Measurements from ENCODE around the gene GP1BB.

GP1BB gene

DNA sequence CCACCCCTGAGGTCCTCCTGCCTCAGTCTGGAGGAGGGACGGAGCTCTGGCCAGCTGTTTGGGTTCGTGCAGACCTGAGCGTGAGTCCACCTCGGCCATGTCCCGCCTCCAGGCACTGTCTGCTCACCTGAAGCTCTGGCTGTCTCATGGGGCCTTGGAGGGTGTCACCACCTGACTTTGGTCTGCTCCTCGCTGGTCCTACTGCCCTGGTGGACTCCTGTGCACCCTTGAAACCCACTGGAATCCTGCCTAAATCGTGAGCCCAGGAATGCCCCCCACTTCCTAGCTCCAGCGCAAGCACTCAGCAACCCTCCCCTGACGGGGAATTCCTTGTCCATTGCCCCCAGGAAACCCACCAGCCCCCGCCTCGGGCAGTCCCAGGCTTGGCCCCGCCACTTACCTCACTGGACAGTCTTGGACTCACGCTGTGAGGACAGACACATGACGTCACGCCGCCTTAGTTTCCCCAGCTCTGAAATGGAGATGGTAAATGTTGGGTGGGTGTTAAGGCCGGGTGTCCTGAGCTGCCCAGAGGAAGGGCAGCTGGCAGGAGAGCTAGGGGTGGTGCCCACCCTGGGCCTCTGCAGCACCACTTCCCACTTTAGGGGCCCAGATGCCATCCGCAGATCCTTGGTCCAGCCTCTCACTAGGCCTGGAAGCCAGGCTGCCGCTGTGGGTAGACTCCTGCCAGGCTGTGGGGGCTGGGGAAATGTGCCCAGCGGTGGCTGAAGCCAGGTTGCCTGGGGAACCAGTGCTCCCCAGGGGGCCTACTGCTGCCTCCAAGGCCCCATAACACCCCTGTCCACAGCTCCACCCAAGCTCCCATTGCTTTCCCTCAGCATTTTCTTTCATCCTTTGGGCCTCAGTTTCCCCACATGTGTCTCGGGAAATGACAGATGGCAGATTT lies 19.1 kb downstream of the GP1BB start:
- DNase-seq: no peak

DNA sequence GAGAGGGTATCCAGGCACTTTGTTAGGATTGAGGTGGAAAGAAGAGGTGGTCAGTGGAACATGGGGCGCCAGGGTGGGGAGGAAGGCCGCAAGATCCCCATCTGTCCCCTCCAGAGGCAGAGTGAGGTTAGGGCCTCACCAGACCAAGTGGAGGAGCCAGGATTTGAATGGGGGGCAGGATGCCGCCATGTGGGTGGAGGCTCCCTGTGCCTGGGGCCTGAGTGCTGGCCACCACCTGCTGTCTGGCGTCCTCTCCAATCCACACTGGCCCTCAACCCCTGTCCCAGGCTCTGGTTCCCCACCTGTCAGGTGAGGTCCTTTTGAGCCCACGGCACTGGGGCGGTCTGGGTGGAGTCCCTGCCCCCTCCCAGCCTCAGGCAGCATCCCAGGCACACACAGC lies 19.7 kb downstream of the GP1BB start:
- no peak for DNase-seq

- no peak for DNase-seq
These were observed 20.3 kb downstream of the GP1BB start for GRCh38 chr22:19743651-19744050.

- no peak for DNase-seq
These were observed 21.1 kb downstream of the GP1BB start for GRCh38 chr22:19744350-19745006.

GRCh38 chr22:19745155-19746101 lies 22.1 kb downstream of the GP1BB start:
- no peak for DNase-seq

GRCh38 chr22:19746726-19747125 lies 23.4 kb downstream of the GP1BB start:
- no peak for DNase-seq

GRCh38 chr22:19747551-19747950 lies 24.2 kb downstream of the GP1BB start:
- no peak for DNase-seq

GRCh38 chr22:19748139-19748538 lies 24.8 kb downstream of the GP1BB start:
- no peak for DNase-seq

DNA sequence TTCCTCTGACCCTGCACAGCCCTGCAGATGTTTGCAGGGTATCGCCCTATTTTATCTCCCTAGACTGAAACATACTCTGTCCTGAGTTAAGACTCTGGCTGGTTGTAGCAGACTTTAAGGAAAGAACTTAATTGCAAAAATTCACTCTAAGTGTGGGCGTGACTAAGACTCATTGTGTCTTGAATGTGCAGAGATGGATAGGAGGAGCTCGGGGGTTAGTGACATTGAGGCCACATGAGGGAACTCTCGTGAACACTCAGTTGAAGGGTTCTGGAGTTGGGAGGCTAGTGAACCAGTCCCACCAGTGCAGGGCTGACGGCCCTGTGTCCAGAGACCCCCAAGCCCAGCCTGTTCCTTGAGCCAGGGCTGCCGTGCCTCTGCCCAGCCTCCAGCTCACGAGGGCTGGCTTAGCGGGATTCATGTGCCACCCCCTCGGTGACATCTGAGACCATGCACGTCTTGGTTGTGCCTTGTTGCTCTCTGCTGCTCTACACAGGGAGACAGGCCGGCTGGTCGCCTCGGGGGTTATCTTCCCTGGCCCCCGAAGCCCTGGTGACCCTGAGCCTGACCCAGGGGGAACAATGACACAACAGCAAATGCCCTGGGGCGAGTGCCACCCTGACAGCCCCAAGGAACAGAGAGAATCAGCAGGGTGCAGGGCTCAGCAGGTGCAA lies 25.8 kb downstream of the GP1BB start:
- no peak for DNase-seq

DNA sequence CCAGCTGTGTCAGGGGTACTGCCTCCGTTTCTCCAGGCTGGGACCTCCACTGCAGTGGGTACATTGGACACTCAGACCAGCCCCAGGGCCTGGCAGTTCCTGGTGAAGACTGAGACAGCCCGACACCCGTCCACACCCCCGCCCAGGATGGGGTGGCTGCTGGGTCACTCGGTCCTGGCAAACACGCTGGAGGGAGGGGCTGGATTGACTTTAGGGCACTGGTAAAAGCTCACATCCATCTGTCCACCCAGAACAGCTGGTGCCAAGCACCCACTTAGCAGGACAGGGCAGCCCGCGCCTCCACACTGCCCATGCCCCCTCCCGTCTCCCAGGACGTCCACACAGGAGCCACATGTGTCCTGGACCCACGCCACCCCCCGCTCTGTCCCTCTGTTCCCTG lies 26.5 kb downstream of the GP1BB start:
- DNase-seq: no peak

GRCh38 chr22:19750507-19751490 lies 27.5 kb downstream of the GP1BB start:
- no peak for DNase-seq

DNA sequence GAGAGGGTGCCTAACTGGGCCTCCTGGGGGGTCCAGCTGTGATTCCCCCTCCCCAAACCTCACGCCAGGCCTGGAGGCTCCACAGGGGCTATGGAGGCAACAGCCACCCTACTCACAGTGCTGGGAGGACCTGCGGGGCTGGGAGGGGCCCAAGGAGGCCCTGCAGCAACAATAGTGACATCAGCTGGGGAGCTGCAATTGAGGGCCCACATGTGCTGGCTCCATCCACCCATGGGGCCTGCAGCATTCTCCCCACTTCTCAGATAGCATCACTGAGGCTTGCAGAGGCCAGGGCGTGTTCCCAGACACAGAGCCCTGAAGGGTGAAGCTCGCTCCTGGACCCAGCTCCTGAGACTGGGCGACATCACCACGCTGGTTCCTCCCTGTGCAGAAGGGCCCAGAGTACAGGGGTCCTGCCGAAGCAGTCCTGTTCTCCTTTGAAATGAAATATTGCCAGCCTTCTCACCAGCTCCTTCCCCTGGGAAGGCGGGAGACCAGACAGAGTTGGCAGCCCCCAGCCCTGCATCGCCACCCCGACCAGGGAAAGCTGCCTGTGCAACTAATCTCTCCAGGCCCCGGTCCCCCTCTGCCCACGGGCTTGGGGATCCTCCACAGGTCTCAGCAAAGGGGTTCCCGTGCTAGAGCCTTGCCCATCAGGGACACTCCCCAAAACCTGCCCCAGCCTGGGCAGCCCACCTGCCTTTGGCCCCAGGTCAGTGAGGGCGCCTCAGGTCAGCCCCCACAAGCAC lies 28.3 kb downstream of the GP1BB start:
- DNase-seq: no peak

GRCh38 chr22:19753090-19753842 lies 29.9 kb downstream of the GP1BB start:
- DNase-seq: no peak

DNA sequence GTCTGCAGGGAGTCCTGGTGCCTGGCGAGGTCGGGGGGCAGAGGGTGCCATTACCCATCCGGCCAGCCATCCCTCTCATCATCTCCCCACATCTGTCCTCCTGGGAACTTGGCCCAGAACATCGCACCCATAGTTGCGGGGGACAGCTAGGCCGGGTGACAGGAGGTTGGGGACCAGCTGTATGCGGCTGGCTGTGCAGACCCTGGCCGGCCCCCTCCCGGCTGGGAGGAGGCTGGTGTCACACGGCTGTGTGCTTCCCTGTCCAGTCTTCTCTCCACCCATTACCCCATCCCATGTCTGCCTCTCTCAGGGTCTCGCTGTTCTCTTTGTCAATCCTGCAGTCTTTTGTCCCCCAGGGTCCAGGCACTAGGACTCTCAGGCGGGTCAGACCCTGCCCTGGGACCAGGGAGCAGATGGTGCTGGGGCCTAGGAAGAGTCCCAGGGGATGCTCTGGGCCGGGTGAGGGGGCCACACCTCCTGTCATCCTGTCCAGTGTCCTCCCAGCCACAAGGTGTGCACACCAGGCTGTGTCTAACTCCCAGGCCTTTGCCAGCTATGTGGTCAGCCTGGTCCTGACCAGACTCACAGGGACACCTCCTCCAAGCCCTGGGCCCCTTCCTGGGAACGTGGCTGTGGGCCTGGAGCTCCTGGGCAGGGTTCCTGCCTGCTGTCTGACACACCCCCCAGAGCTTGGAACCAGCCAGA lies 30.8 kb downstream of the GP1BB start:
- no peak for DNase-seq

- DNase-seq: no peak
These were observed 31.4 kb downstream of the GP1BB start for GRCh38 chr22:19754701-19755144.

DNA sequence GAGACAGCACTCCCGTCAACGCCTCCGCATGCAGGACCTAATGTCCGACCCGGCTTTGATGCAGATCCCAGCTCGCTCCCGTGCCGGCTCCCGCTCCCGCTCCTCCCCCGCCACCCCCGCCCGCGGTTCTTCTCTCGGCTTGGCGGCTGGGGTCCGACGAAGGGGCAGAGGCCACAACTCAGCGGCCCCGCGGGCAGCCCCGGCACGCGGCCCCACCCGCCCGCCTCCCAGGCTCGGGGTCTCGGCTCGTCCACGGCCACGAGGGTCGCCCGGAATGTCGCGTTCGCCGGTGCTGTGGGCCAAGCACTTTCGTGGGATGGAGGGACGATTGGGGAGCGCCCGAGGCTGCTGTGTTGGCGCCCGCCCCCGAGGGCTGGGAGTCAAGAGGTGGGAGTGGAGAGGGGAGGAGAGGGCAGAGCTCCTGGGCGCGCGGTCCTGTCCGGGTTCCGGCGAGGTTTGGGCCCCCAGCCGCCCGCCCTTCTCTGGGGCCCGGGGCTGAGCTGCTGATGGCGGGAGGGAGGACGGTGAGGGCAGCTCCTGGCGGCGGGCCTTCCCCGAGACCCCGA lies 31.9 kb downstream of the GP1BB start:
- no peak for DNase-seq

- no peak for DNase-seq
These were observed 32.5 kb downstream of the GP1BB start for GRCh38 chr22:19755722-19756287.
